GM23248 (cell line): ENCODE data around the gene SLC2A10. TPM values are rescaled to one million over a fixed set of nuclear protein-coding genes. Genes with fewer than 3 reads are reported as not detected.
A peak's percentile ranks its signal among the peaks of the same experiment; 100 is the strongest.

Experiments
- DNase-seq: peaks from one replicate; pipeline ENCODE4 v3.0.0-alpha.2; 2015
- H2AFZ ChIP-seq: fragments of 200-600 bp; sonication (generic); 2 replicates; pipeline ENCODE4 v1.6.1; 2016; ENCODE audit warnings: antibody characterized with exemption
- H3F3A ChIP-seq: fragments of 200-600 bp; sonication (generic); 2 replicates; pipeline ENCODE4 v1.6.1; 2016; ENCODE audit warnings: mild to moderate bottlenecking, antibody characterized with exemption, mixed run types; ENCODE audit not compliant: insufficient read depth
- H3K27ac ChIP-seq: fragments of 200-600 bp; sonication (generic); 2 replicates; pipeline ENCODE4 v1.5.1; 2016; ENCODE audit warnings: mild to moderate bottlenecking
- H3K27me3 ChIP-seq: fragments of 200-600 bp; sonication (generic); replicated peaks from 2 replicates; pipeline ENCODE4 v1.6.1; 2016; ENCODE audit warnings: mild to moderate bottlenecking; ENCODE audit not compliant: insufficient read depth
- H3K36me3 ChIP-seq: fragments of 200-600 bp; sonication (generic); 2 replicates; pipeline ENCODE4 v1.6.1; 2016; ENCODE audit warnings: low read depth, mild to moderate bottlenecking
- H3K4me1 ChIP-seq: fragments of 200-600 bp; sonication (generic); 2 replicates; pipeline ENCODE4 v1.6.1; 2016; ENCODE audit warnings: mild to moderate bottlenecking; ENCODE audit not compliant: insufficient read depth
- H3K4me2 ChIP-seq: fragments of 200-600 bp; sonication (generic); one replicate; pipeline ENCODE4 v1.6.1; 2016; ENCODE audit warnings: mild to moderate bottlenecking; ENCODE audit not compliant: unreplicated experiment
- H3K4me3 ChIP-seq: fragments of 200-600 bp; sonication (generic); 2 replicates; pipeline ENCODE4 v1.5.1; 2016; ENCODE audit warnings: mild to moderate bottlenecking
- H3K79me2 ChIP-seq: fragments of 200-600 bp; sonication (generic); 2 replicates; pipeline ENCODE4 v1.6.1; 2016; ENCODE audit warnings: mild to moderate bottlenecking; ENCODE audit not compliant: insufficient read depth
- H3K9ac ChIP-seq: fragments of 200-600 bp; sonication (generic); 2 replicates; pipeline ENCODE4 v1.6.1; 2016; ENCODE audit warnings: mild to moderate bottlenecking
- H3K9me2 ChIP-seq: fragments of 200-600 bp; sonication (generic); 2 replicates; pipeline ENCODE4 v1.6.1; 2016; ENCODE audit warnings: mixed run types, mild to moderate bottlenecking, moderate library complexity; ENCODE audit not compliant: insufficient read depth
- H3K9me3 ChIP-seq: fragments of 200-600 bp; sonication (generic); one replicate; pipeline ENCODE4 v1.6.1; 2017; ENCODE audit warnings: low read depth
- H4K20me1 ChIP-seq: fragments of 200-600 bp; sonication (generic); 2 replicates; pipeline ENCODE4 v1.6.0; 2016; ENCODE audit not compliant: insufficient read depth
- EZH2 ChIP-seq: fragments of 200-600 bp; sonication (generic); IDR thresholded peaks from 2 replicates; pipeline ENCODE4 v1.6.1; 2018; ENCODE audit warnings: antibody characterized with exemption, mild to moderate bottlenecking; ENCODE audit not compliant: insufficient read depth, poor library complexity, severe bottlenecking
- EZH2phosphoT487 ChIP-seq: fragments of 200-600 bp; sonication (generic); IDR thresholded peaks from 2 replicates; pipeline ENCODE4 v1.6.1; 2018; ENCODE audit warnings: antibody characterized with exemption, moderate library complexity, mild to moderate bottlenecking, low read depth; ENCODE audit not compliant: insufficient read depth
- WGBS, 2 experiments: methylation state at CpG; one replicate each; pipeline ENCODE4 v1.1.6; 2015 to 2017; ENCODE audit warnings: low lambda C conversion rate in 2 of 2, low coverage in 1 of 2; ENCODE audit errors: missing lambda C conversion rate in 2 of 2; 5-methylcytosine and 5-hydroxymethylcytosine counted together
- in situ Hi-C: fragments of 300-500 bp; cut with MboI; formaldehyde crosslinking; loops from 2 replicates; pipeline ENCODE4 v1.15.0; 2020
- polyA plus RNA-seq: library from polyadenylated mRNA; unstranded; fragments of >200 nt; fragmentation: Nextera tagmentation; extraction: Ambion mirVana; gene quantifications from 2 replicates; pipeline ENCODE4 v1.2.1, GENCODE V29; 2016
- total RNA-seq: library from RNA; depleted of rRNA; stranded (reverse); fragments of >200 nt; shearing (Covaris generic); gene quantifications from 2 replicates; pipeline ENCODE4 v1.2.3, GENCODE V29; 2014

The SLC2A10 gene
- total and polyA plus RNA-seq, 2 experiments from 2014 or later, result 26.2 to 48.0 TPM

DNA sequence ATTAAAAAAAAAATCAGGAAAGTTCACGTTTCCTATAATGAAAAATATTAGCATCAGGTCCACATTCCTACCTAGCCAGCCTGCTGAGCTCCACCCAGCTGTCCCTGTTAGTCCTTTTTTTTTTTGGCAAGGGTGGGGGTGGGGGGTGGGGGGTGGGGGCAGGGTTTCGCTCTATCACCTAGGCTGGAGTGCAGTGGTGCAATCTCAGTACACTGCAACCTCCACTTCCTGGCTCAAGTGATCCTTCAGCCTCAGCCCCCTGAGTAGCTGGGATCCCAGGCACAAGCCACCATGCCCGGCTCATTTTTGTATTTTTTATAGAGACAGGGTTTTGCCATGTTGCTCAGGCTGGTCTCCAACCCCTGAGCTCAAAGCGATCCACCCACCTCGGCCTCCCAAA lies 7.5 kb upstream of the SLC2A10 start:
- no peaks in the 10 kb centered on the region for H4K20me1 ChIP-seq
- no peaks in the 10 kb centered on the region for H3K36me3 ChIP-seq
- H3K4me3 ChIP-seq, result no peak overlapping the region
- peaks cover 13% of the 10 kb centered on the region for H3K4me1 ChIP-seq
- H3K27me3 ChIP-seq, result no peaks in the 10 kb centered on the region
- H3K9ac ChIP-seq, result no peak overlapping the region
- 79% methylated on average over 5 of the region's 5 CpGs for WGBS, 2 experiments
- TF ChIP-seq EZH2, result no peak
- TF ChIP-seq EZH2phosphoT487, result no peak
- no peaks in the 10 kb centered on the region for H3K79me2 ChIP-seq
- in situ Hi-C loops, result no loop called here
- H2AFZ ChIP-seq, result no peak overlapping the region
- no peaks in the 10 kb centered on the region for H3K9me2 ChIP-seq
- H3F3A ChIP-seq, result peaks cover 23% of the 10 kb centered on the region
- no peak overlapping the region for H3K4me2 ChIP-seq
- DNase-seq, result no peak
- no peak overlapping the region for H3K27ac ChIP-seq
- H3K9me3 ChIP-seq, result no peaks in the 10 kb centered on the region

DNA sequence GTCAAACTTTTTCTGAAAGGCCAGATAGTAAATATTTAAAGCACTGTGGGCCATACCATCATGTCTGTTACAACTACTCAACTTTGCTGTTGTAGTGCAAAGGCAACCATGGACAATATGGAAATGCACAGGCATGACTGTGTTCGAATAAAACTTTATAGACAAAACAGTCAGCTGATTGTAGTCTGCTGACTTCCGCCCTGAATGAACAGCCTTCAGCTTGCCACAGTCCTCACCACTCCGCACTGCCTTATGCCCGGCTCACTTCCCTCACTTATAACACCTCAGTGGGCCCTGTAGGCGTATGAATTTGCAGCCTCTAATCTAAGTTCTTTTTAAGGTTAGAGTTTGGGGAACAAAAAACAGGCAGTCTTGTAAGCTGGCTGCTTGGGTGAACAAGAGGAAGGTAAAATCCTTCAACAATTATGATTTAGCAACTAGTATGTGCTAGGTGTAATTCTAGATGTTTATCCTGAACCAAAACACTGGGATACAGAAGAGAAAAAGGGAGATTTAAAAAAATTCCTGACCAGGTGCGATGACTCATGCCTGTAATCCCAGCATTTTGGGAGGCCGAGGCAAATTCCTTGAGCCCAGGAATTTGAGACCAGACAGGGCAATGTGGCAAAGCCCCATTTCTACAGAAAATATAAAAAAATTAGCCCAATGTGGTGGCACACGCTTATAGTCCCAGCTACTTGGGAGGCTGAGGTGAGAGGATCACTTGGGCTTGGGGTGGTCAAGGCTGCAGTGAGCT lies 6.8 kb upstream of the SLC2A10 start:
- H3K4me3 ChIP-seq, result no peak overlapping the region

DNA sequence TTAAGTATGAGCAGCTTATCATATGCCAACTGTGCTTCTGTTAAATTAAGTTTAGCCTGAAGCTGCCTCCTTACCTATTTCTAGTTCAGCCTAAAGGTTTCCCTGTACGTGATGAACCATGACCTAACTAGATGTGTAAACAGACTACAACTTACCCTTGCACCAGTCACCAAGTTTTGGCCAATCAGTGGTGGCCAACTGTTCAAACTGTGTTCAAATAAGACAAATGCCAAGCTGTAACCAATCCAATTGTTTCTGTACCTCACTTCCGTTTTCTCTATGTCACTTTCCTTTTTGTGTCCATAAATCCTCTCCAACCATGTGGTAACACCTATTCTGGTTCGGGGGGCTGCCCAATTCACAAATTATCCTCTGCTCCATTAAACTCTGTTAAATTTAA lies 6.0 kb upstream of the SLC2A10 start:
- in situ Hi-C loops, result no loop called here
- 80 to 84% methylated on average over 3 of the region's 3 CpGs for WGBS, 2 experiments
- H3K9ac ChIP-seq, result no peak overlapping the region
- no peak overlapping the region for H3K4me2 ChIP-seq
- no peaks in the 10 kb centered on the region for H3K9me2 ChIP-seq
- peaks cover 23% of the 10 kb centered on the region for H3F3A ChIP-seq
- no peaks in the 10 kb centered on the region for H3K9me3 ChIP-seq
- H3K36me3 ChIP-seq, result no peaks in the 10 kb centered on the region
- no peaks in the 10 kb centered on the region for H3K27me3 ChIP-seq
- no peak overlapping the region for H3K27ac ChIP-seq
- DNase-seq, result no peak
- no peaks in the 10 kb centered on the region for H4K20me1 ChIP-seq
- peaks cover 13% of the 10 kb centered on the region for H3K4me1 ChIP-seq
- H2AFZ ChIP-seq, result no peak overlapping the region
- no peak for TF ChIP-seq EZH2phosphoT487
- TF ChIP-seq EZH2, result no peak
- no peaks in the 10 kb centered on the region for H3K79me2 ChIP-seq
- H3K4me3 ChIP-seq, result no peak overlapping the region

More for the DNA sequence above, 6.8 kb upstream of the SLC2A10 start:
- Histone ChIP-seq H3F3A (peaks cover 23% of the 10 kb centered on the region), H3K4me2 (no peak overlapping the region), H4K20me1 (no peaks in the 10 kb centered on the region), H3K79me2 (no peaks in the 10 kb centered on the region), H3K4me1 (peaks cover 13% of the 10 kb centered on the region), H3K27ac (no peak overlapping the region), H3K9me2 (no peaks in the 10 kb centered on the region), H3K27me3 (no peaks in the 10 kb centered on the region), H2AFZ (no peak overlapping the region), H3K9ac (no peak overlapping the region), H3K9me3 (no peaks in the 10 kb centered on the region), H3K36me3 (no peaks in the 10 kb centered on the region)
- DNase-seq, result no peak
- 90 to 94% methylated on average over 8 of the region's 8 CpGs for WGBS, 2 experiments
- in situ Hi-C loops, result no loop called here
- TF ChIP-seq EZH2, result no peak
- TF ChIP-seq EZH2phosphoT487, result no peak

DNA sequence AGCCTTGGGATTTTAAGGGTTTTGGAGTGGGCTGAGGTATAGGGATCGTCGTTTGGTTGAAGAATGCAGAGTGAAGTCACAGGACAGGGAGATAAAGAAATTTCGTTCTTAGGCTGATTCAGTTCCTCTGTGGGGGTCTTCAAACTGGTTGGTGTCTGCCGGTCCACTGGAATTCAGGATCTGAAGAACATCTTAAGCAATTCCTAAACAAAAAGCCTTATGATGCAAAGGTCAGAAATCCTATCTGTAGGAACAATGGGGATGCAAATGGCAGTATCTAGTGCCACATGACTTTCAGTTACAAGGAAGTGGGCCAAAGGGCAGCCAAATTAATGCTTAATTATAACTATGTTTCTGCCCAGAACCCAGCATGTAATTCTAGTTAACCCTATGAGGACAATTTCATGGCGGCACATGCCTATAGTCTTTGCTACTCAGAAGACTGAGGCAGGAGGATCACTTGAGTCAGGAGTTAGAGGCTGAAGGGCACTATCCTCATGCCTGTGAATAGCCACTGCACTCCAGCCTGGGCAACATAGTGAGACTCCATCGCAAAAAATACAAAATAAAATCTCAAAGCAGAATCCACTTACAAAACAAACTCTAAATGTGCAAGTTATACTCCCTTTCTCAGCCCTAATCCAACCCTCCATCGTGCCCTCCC lies 4.6 kb upstream of the SLC2A10 start:
- peak overlapping the region; percentile 82 for H2AFZ ChIP-seq
- no peaks in the 10 kb centered on the region for H4K20me1 ChIP-seq
- no peaks in the 10 kb centered on the region for H3K9me2 ChIP-seq
- peak overlapping the region; percentile 21 for H3K4me3 ChIP-seq
- peaks cover 1% of the 10 kb centered on the region; the same call in 1 of the 2 replicates for H3K79me2 ChIP-seq
- H3K27ac ChIP-seq, result peak overlapping the region; percentile 57
- H3K9ac ChIP-seq, result peak overlapping the region; percentile 59
- in situ Hi-C loops, result no loop called here
- H3F3A ChIP-seq, result peaks cover 23% of the 10 kb centered on the region
- no peaks in the 10 kb centered on the region for H3K27me3 ChIP-seq
- no peaks in the 10 kb centered on the region for H3K36me3 ChIP-seq
- H3K9me3 ChIP-seq, result no peaks in the 10 kb centered on the region
- H3K4me1 ChIP-seq, result peaks cover 13% of the 10 kb centered on the region
- peak overlapping the region; percentile 23 for H3K4me2 ChIP-seq
- WGBS, 2 experiments, result 37 to 42% methylated on average over 7 of the region's 7 CpGs
- TF ChIP-seq EZH2phosphoT487 (no peak), EZH2 (no peak)
- no peak for DNase-seq
